Glutamatergic neuron (in vitro differentiated cells): ENCODE data around the gene PDLIM4. TPM values are rescaled to one million over a fixed set of nuclear protein-coding genes. Genes with fewer than 3 reads are reported as not detected.

Source experiments
- DNase-seq: peaks from one replicate; pipeline ENCODE4 v3.0.0; 2022
- H3K27ac Mint-ChIP-seq: one replicate; pipeline ENCODE4 v1.8.0; 2020; ENCODE audit warnings: mild to moderate bottlenecking, mixed read lengths, inconsistent platforms; ENCODE audit not compliant: unreplicated experiment
- H3K27me3 Mint-ChIP-seq: one replicate; pipeline ENCODE4 v1.8.0; 2020; ENCODE audit warnings: mild to moderate bottlenecking, moderate library complexity, mixed read lengths, inconsistent platforms; ENCODE audit not compliant: unreplicated experiment
- H3K36me3 Mint-ChIP-seq: one replicate; pipeline ENCODE4 v1.8.0; 2020; ENCODE audit warnings: mild to moderate bottlenecking, mixed read lengths, inconsistent platforms; ENCODE audit not compliant: unreplicated experiment
- H3K4me1 Mint-ChIP-seq: one replicate; pipeline ENCODE4 v1.8.0; 2020; ENCODE audit warnings: mild to moderate bottlenecking, low read depth, mixed read lengths, inconsistent platforms; ENCODE audit not compliant: unreplicated experiment
- H3K4me3 Mint-ChIP-seq: one replicate; pipeline ENCODE4 v1.8.0; 2020; ENCODE audit warnings: mild to moderate bottlenecking, mixed read lengths, inconsistent platforms; ENCODE audit not compliant: unreplicated experiment
- H3K9me3 Mint-ChIP-seq: one replicate; pipeline ENCODE4 v1.8.0; 2020; ENCODE audit warnings: mild to moderate bottlenecking, moderate library complexity, mixed read lengths, inconsistent platforms; ENCODE audit not compliant: unreplicated experiment
- total RNA-seq: library from RNA; stranded (reverse); fragmentation: NEBNext Ultra II Directional; extraction: Animal tissue kit (Norgen Biotek cat#: 25700); gene quantifications from one replicate; pipeline ENCODE4 v1.2.1, GENCODE V29; 2021; ENCODE audit not compliant: unreplicated experiment
- TF ChIP-seq, protein P1 (sequence below): fragments of 200-600 bp; sonication (generic); IDR thresholded peaks from one replicate; pipeline ENCODE4 v1.5.0; 2021; ENCODE audit not compliant: partially characterized antibody, unreplicated experiment

PDLIM4 gene
- total RNA-seq, 1 donor from 2014 or later: 81.6 TPM

DNA sequence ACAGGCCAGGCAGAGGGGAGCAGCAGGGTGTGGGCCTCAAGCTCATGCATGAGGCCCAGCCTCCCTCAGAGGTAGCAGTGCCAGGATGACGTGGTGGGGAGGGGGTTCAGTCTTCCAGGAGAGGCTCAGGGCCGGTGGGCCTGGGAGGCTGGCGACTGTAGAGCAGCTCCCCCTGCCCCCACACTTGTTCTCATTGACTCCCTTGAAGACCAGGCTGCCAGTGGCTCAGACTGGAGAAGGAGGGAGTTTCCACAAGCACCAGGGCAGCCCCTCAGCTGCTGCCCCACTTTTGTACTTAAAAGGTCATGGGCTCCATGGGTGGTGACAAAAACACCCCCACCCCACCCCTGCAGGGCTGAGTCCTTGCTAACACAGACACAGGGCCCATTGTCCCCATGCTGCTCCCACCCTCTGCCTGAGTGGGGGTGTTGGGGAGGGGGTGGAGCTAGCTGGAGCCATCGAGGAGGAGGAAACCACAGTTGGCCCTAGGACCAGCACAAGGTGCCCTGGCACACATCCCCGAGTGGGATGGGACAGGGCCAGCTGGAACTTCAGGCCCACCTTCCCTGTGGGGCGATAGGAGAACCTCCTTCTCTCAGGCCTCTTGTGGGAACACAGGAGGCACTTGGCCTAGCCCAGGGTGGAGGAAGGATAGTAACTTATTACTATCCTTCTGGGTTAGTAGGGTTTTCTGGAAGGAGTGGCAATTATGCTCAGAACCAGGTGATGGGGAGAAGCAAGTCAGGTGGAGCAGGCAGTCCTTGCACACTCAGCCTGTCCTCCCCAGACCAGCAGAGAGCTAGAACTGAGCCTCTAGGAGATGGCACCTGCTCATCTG, 10.7 kb downstream of the PDLIM4 start:
- Mint-ChIP-seq H3K27me3 (peaks cover 16% of the 10 kb centered on the region), H3K4me1 (peaks cover 36% of the 10 kb centered on the region), H3K27ac (peak overlapping the region; percentile 73), H3K4me3 (no peak overlapping the region), H3K36me3 (no peaks in the 10 kb centered on the region), H3K9me3 (peaks cover 7% of the 10 kb centered on the region)
- TF ChIP-seq, protein P1, sequence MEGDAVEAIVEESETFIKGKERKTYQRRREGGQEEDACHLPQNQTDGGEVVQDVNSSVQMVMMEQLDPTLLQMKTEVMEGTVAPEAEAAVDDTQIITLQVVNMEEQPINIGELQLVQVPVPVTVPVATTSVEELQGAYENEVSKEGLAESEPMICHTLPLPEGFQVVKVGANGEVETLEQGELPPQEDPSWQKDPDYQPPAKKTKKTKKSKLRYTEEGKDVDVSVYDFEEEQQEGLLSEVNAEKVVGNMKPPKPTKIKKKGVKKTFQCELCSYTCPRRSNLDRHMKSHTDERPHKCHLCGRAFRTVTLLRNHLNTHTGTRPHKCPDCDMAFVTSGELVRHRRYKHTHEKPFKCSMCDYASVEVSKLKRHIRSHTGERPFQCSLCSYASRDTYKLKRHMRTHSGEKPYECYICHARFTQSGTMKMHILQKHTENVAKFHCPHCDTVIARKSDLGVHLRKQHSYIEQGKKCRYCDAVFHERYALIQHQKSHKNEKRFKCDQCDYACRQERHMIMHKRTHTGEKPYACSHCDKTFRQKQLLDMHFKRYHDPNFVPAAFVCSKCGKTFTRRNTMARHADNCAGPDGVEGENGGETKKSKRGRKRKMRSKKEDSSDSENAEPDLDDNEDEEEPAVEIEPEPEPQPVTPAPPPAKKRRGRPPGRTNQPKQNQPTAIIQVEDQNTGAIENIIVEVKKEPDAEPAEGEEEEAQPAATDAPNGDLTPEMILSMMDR: no peak
- no peak for DNase-seq

DNA sequence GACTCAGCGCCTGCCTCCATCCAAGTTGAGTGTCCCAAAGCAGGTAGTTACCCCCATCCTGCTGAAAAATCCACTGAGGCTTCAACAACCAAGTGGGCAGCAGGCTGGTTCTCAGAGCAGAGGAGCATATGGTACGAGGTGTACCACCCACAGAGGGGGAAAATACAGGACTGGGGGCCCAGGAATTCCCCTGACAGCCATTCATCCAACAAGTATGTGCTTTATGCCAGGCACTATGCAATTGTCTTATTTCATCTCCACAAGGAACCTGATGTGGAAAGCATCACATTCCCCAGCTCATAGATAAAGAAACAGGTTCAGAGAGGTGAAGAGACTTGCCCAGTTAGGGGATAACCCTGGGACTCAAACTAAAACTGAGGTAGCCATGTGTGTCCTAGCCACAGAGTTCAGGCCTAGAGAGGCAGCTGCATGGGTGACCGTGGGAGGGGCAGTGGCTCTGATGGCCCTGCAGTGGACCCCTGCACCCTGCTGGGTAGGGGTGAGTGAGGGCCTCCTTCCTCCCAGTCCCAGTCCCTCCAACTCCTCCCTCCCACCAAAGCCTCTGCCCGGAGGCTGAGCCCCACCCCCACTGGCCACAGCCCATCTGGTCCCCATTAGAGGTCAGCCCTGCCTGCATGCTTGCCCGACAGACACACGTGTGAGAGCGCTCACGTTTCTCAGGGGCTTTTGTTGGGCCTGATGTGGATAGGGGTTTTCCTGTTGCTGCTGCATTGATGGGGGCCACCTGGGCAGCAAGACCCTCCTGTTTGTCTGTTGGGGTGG, 11.5 kb downstream of the PDLIM4 start:
- H3K4me3 Mint-ChIP-seq: no peak overlapping the region
- H3K27me3 Mint-ChIP-seq: peaks cover 17% of the 10 kb centered on the region
- TF ChIP-seq, protein P1: no peak
- peak overlapping the region; percentile 73 for H3K27ac Mint-ChIP-seq
- peak; percentile 69 for DNase-seq
- H3K4me1 Mint-ChIP-seq: peaks cover 36% of the 10 kb centered on the region
- no peaks in the 10 kb centered on the region for H3K36me3 Mint-ChIP-seq
- peaks cover 7% of the 10 kb centered on the region for H3K9me3 Mint-ChIP-seq

DNA sequence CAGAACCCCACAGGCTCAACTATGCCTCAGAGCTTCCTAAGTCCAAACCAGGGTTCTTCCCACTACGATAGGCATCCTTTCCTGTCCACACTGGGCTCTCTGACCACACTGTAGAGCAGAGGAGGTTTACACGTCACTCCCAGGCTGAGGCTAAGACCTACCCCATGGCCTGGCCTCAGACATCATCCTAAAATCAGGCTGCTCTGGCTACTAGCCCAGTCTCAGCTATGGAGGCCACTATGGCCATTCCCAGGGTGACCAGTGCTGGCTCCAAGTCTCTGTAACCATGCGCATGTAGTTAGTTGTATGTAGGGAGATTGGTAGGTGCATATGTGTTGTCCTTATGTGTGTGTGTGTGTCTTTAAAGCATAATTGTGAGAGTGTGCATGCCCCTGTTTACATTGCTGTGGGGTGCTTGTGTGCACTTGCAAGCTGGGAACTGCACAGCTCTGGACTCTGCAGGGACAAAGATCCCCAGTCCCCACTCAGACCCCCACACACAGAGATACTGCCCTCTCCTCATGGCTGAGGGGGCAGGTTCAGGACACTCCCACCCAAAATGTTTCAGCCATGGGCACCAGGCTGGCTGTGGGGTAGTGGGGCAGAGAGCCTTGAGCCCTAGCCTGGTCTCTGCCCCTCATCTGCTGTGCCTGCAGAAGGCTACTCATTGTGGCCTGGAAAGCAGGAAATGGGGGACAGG, 12.3 kb downstream of the PDLIM4 start:
- Mint-ChIP-seq H3K27me3 (peaks cover 17% of the 10 kb centered on the region), H3K36me3 (no peaks in the 10 kb centered on the region), H3K9me3 (peaks cover 7% of the 10 kb centered on the region), H3K4me3 (peak overlapping the region; percentile 6), H3K4me1 (peaks cover 35% of the 10 kb centered on the region), H3K27ac (peak overlapping the region; percentile 53)
- TF ChIP-seq, protein P1: no peak
- DNase-seq: no peak

- Mint-ChIP-seq H3K9me3 (peaks cover 7% of the 10 kb centered on the region), H3K4me1 (peaks cover 30% of the 10 kb centered on the region)
- TF ChIP-seq, protein P1: no peak
Measured at GRCh38 chr5:132270335-132270665, 12.8 kb downstream of the PDLIM4 start.

More at GRCh38 chr5:132270335-132270665, 12.8 kb downstream of the PDLIM4 start:
- H3K4me3 Mint-ChIP-seq: no peak overlapping the region
- peaks cover 16% of the 10 kb centered on the region for H3K27me3 Mint-ChIP-seq
- no peak for DNase-seq
- H3K36me3 Mint-ChIP-seq: no peaks in the 10 kb centered on the region
- H3K27ac Mint-ChIP-seq: no peak overlapping the region
